H1 (cell line): ENCODE results near the gene INPP4B. TPM values are rescaled to one million over a fixed set of nuclear protein-coding genes. Genes with fewer than 3 reads are reported as not detected.

Experiments used
- CTCF ChIA-PET: fragments of 300-600 bp; sonication (Branson Sonifier 250); formaldehyde crosslinking; loops from one replicate; lab custom pipeline; 2021; ENCODE audit not compliant: partially characterized antibody; lab: Charles Lee
- POLR2A ChIA-PET: fragments of 300-600 bp; sonication (Branson Sonifier 250); formaldehyde crosslinking; loops from one replicate; lab custom pipeline; 2021; ENCODE audit warnings: inconsistent platforms; ENCODE audit not compliant: partially characterized antibody; lab: Charles Lee
- DNase-seq, 2 experiments: peaks; one replicate each; pipeline versions ENCODE4 v3.0.0 to v3.0.0-alpha.2; 2010 to 2022; ENCODE audit warnings: low spot score in 2 of 2, low read depth in 1 of 2, mixed read lengths in 1 of 2
- FAIRE-seq: peaks from 2 replicates; lab custom pipeline; 2011; peaks lifted over from hg19 to GRCh38; lab: Jason Lieb, UNC
- H2AFZ ChIP-seq: 2 replicates; pipeline ENCODE4 v1.8.1; 2012; ENCODE audit warnings: low read length, inconsistent platforms
- H2AK5ac ChIP-seq: 2 replicates; pipeline ENCODE4 v1.6.1; 2013; ENCODE audit warnings: low read depth, low read length
- H2BK120ac ChIP-seq: replicated peaks from 2 replicates; pipeline ENCODE3; 2013; ENCODE audit warnings: low read depth, low read length, inconsistent platforms
- H2BK12ac ChIP-seq: 2 replicates; pipeline ENCODE4 v1.6.1; 2013; ENCODE audit warnings: low read depth, low read length
- H2BK15ac ChIP-seq: 2 replicates; pipeline ENCODE4 v1.6.1; 2013; ENCODE audit warnings: low read length
- H2BK20ac ChIP-seq: 2 replicates; pipeline ENCODE4 v1.6.1; 2013; ENCODE audit warnings: low read length
- H2BK5ac ChIP-seq: 2 replicates; pipeline ENCODE4 v1.6.1; 2013; ENCODE audit warnings: low read depth, low read length
- H3K14ac ChIP-seq: 2 replicates; pipeline ENCODE4 v1.6.1; 2013; ENCODE audit warnings: inconsistent platforms; ENCODE audit not compliant: insufficient read length
- H3K18ac ChIP-seq: 2 replicates; pipeline ENCODE4 v1.6.1; 2013; ENCODE audit warnings: low read length; ENCODE audit errors: extremely low read depth
- H3K23ac ChIP-seq: 2 replicates; pipeline ENCODE4 v1.6.1; 2013; ENCODE audit warnings: inconsistent platforms; ENCODE audit not compliant: insufficient read length
- H3K23me2 ChIP-seq: 2 replicates; pipeline ENCODE4 v1.6.1; 2013; ENCODE audit warnings: low read depth, low read length
- H3K27ac ChIP-seq: 2 replicates; pipeline ENCODE4 v1.6.1; 2011; ENCODE audit warnings: low read depth, low read length, inconsistent platforms
- H3K27me3 ChIP-seq, 4 experiments: replicated peaks in 1 of 4; 1 replicate in 1 of 4; 2 replicates in 3 of 4; pipeline versions ENCODE4 v1.6.1 to v1.8.1; 2011 to 2013; ENCODE audit warnings: low read length in 3 of 4, mild to moderate bottlenecking in 3 of 4, inconsistent platforms in 2 of 4, mixed read lengths in 2 of 4, moderate library complexity in 1 of 4; ENCODE audit not compliant: control insufficient read depth in 3 of 4, insufficient read depth in 3 of 4; ENCODE audit errors: extremely low read depth in 1 of 4
- H3K36me3 ChIP-seq, 4 experiments: 2 replicates each; pipeline versions ENCODE4 v1.6.1 to v1.8.1; 2011 to 2013; ENCODE audit warnings: mild to moderate bottlenecking in 4 of 4, low read length in 3 of 4, moderate library complexity in 2 of 4, control low read depth in 1 of 4, inconsistent platforms in 1 of 4; ENCODE audit not compliant: insufficient read depth in 4 of 4, control insufficient read depth in 2 of 4
- H3K4ac ChIP-seq: replicated peaks from 2 replicates; pipeline ENCODE3; 2013; ENCODE audit warnings: low read length, low read depth, mixed read lengths, inconsistent platforms; ENCODE audit not compliant: insufficient read length
- H3K4me1 ChIP-seq, 4 experiments: replicated peaks in 1 of 4; 1 replicate in 1 of 4; 2 replicates in 3 of 4; pipeline versions ENCODE4 v1.6.1 to v1.8.1; 2011 to 2013; ENCODE audit warnings: low read length in 3 of 4, inconsistent platforms in 2 of 4, mixed read lengths in 1 of 4; ENCODE audit not compliant: insufficient read depth in 4 of 4, control insufficient read depth in 3 of 4
- H3K4me2 ChIP-seq, 2 experiments: 2 replicates each; pipeline versions ENCODE4 v1.6.1 to v1.8.1; 2011 to 2013; ENCODE audit warnings: low read depth in 2 of 2, low read length in 2 of 2, control low read depth in 1 of 2, inconsistent platforms in 1 of 2, mild to moderate bottlenecking in 1 of 2; ENCODE audit not compliant: insufficient read depth in 1 of 2
- H3K4me3 ChIP-seq, 4 experiments: fragments of 200-600, 300-600 bp in 1 of 4; sonication (generic), shearing (Covaris generic), sonication (Bioruptor Twin) in 1 of 4; 2 replicates each; pipeline versions ENCODE4 v1.5.1 to v1.8.1; 2011 to 2016; ENCODE audit warnings: low read length in 4 of 4, low read depth in 3 of 4, control low read depth in 2 of 4, inconsistent platforms in 2 of 4, mild to moderate bottlenecking in 2 of 4, mixed read lengths in 1 of 4, moderate library complexity in 1 of 4; ENCODE audit not compliant: insufficient read depth in 2 of 4; ENCODE audit errors: extremely low read depth in 1 of 4
- H3K56ac ChIP-seq: replicated peaks from 2 replicates; pipeline ENCODE3; 2013; ENCODE audit warnings: low read depth, mild to moderate bottlenecking, mixed read lengths, low read length, inconsistent platforms; ENCODE audit not compliant: insufficient read length
- H3K79me1 ChIP-seq: 2 replicates; pipeline ENCODE4 v1.6.1; 2013; ENCODE audit warnings: low read depth, low read length, control low read depth
- H3K79me2 ChIP-seq, 2 experiments: 2 replicates each; pipeline versions ENCODE4 v1.6.1 to v1.8.1; 2012 to 2013; ENCODE audit warnings: low read length in 2 of 2, mild to moderate bottlenecking in 2 of 2, inconsistent platforms in 1 of 2; ENCODE audit not compliant: insufficient read depth in 2 of 2, control insufficient read depth in 1 of 2
- H3K9ac ChIP-seq, 4 experiments: replicated peaks in 1 of 4; 1 replicate in 1 of 4; 2 replicates in 3 of 4; pipeline versions ENCODE4 v1.6.1 to v1.8.1; 2011 to 2013; ENCODE audit warnings: low read depth in 3 of 4, low read length in 3 of 4, control low read depth in 2 of 4, mild to moderate bottlenecking in 2 of 4, moderate library complexity in 2 of 4, inconsistent platforms in 1 of 4; ENCODE audit errors: extremely low read depth in 1 of 4
- H3K9me3 ChIP-seq, 2 experiments: 2 replicates each; pipeline versions ENCODE4 v1.6.1 to v1.8.1; 2012 to 2013; ENCODE audit warnings: mild to moderate bottlenecking in 2 of 2, moderate library complexity in 2 of 2, control low read depth in 1 of 2, inconsistent platforms in 1 of 2, low read depth in 1 of 2, low read length in 1 of 2, mixed read lengths in 1 of 2; ENCODE audit not compliant: insufficient read depth in 2 of 2
- H4K20me1 ChIP-seq, 2 experiments: replicated peaks in 1 of 2; 2 replicates each; pipeline versions ENCODE3 to v1.8.1; 2011 to 2013; ENCODE audit warnings: inconsistent platforms in 2 of 2, low read length in 2 of 2, mild to moderate bottlenecking in 1 of 2; ENCODE audit not compliant: insufficient read depth in 2 of 2, control insufficient read depth in 1 of 2
- H4K5ac ChIP-seq: 2 replicates; pipeline ENCODE4 v1.6.1; 2013; ENCODE audit warnings: low read length, low read depth, mixed read lengths, inconsistent platforms; ENCODE audit not compliant: insufficient read length
- H4K8ac ChIP-seq: 2 replicates; pipeline ENCODE4 v1.8.0; 2013; ENCODE audit warnings: mild to moderate bottlenecking, moderate library complexity, low read length, inconsistent platforms; ENCODE audit not compliant: insufficient read depth; ENCODE audit errors: extremely low read depth
- H4K91ac ChIP-seq: replicated peaks from 2 replicates; pipeline ENCODE3; 2013; ENCODE audit warnings: low read length, mixed read lengths, inconsistent platforms; ENCODE audit not compliant: insufficient read length
- CBX8 ChIP-seq: fragments of 300-800, 300-1000 bp; sonication (generic); IDR thresholded peaks from 2 replicates; pipeline ENCODE4 v1.7.1; 2016; ENCODE audit warnings: low read depth, low read length, borderline replicate concordance
- CEBPB ChIP-seq: IDR thresholded peaks from 2 replicates; pipeline ENCODE4 v1.6.1; 2012; ENCODE audit warnings: low read depth, low read length
- GABPA ChIP-seq: IDR thresholded peaks from 2 replicates; pipeline ENCODE4 v1.6.1; 2011; ENCODE audit warnings: mild to moderate bottlenecking, low read length, moderate library complexity, borderline replicate concordance; ENCODE audit not compliant: insufficient read depth
- SUZ12 ChIP-seq: fragments of 200-600 bp; sonication (generic); IDR thresholded peaks from 2 replicates; pipeline ENCODE4 v1.6.1; 2012; ENCODE audit warnings: mild to moderate bottlenecking, inconsistent platforms, low read length, moderate library complexity, mixed read lengths
- TEAD4 ChIP-seq: IDR thresholded peaks from 2 replicates; pipeline ENCODE4 v1.6.1; 2012; ENCODE audit warnings: low read depth, low read length, inconsistent platforms, mixed read lengths
- WGBS, 2 experiments: shearing (Covaris generic) in 1 of 2; methylation state at CpG; one replicate each; pipeline versions ENCODE4 v1.1.6 to v1.1.7; 2013 to 2015; ENCODE audit warnings: low lambda C conversion rate in 2 of 2, mixed read lengths in 2 of 2, inconsistent platforms in 1 of 2, low coverage in 1 of 2, missing lambda C conversion rate in 1 of 2; ENCODE audit not compliant: insufficient replicate concordance in 2 of 2, insufficient coverage in 1 of 2, insufficient read length in 1 of 2; ENCODE audit errors: extremely low coverage in 1 of 2, missing lambda C conversion rate in 1 of 2; 5-methylcytosine and 5-hydroxymethylcytosine counted together
- polyA plus RNA-seq, 7 experiments: library from polyadenylated mRNA; depleted of rRNA in 3 of 7; stranded (reverse) in 5 of 7; unstranded in 2 of 7; fragments of >200 nt in 5 of 7; fragments of 200-250 nt in 2 of 7; gene quantifications; 1 replicate in 5 of 7; 2 replicates in 1 of 7; 4 replicates in 1 of 7; pipeline versions ENCODE4 v1.2.1 to v1.2.3, GENCODE V29; 2011 to 2013; ENCODE audit warnings: missing spikeins in 2 of 7, mixed read lengths in 2 of 7
- total RNA-seq: library from RNA; stranded (reverse); fragmentation: NEBNext Ultra II Directional; extraction: Animal tissue kit (Norgen Biotek cat#: 25700); gene quantifications from 2 replicates; pipeline ENCODE4 v1.2.1, GENCODE V29; 2021

Gene INPP4B
- total and polyA plus RNA-seq, 2 of the 8 experiments (the other 6 are each of a cell fraction or from before 2014, with no cell fraction given): 0.11 to 0.54 TPM

DNA sequence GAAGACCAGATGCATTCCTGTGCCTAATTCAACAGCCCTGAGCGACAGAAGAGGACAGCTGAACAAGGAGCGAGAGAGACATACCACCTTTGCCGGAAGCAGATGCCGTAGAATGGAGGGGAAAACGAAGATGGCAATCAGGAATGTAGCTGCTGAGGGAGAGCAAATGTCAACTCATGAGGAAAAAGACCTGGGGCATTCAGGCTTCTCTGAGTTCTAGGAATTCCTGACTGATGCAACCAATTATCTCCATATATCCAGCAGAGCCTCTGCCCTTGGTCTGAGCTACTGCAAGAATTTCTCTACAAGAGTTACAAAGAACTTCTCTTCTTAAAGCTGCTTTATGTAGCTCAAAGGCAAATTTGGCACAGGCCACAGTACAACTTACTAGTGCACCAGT is 40.5 kb upstream of the INPP4B start:
- Histone ChIP-seq H3K79me2 (no peaks in the 10 kb centered on the region), H4K91ac (no peak overlapping the region), H2BK15ac (no peak overlapping the region), H2AFZ (peak overlapping the region; percentile 40), H4K5ac (no peak overlapping the region), H4K20me1 (no peaks in the 10 kb centered on the region), H3K56ac (no peak overlapping the region), H3K4me2 (no peak overlapping the region), H3K4me3 (no peak overlapping the region), H2BK120ac (no peak overlapping the region), H3K4me1 (0 out of 7 replicates have a peak, but pooled peaks cover 0 to 2% (median 0%) of the 10 kb centered on the region in 4 experiments), H3K27ac (no peak overlapping the region), H2BK12ac (no peak overlapping the region), H3K9ac (no peak overlapping the region), H4K8ac (no peak overlapping the region), H3K79me1 (no peaks in the 10 kb centered on the region), H2BK5ac (no peak overlapping the region), H3K14ac (no peak overlapping the region), H3K9me3 (no peaks in the 10 kb centered on the region), H3K23me2 (no peaks in the 10 kb centered on the region), H3K4ac (no peak overlapping the region), H3K27me3 (no peaks in the 10 kb centered on the region), H2AK5ac (no peak overlapping the region), H3K18ac (no peak overlapping the region), H3K36me3 (no peaks in the 10 kb centered on the region), H3K23ac (no peak overlapping the region), H2BK20ac (no peak overlapping the region)
- 90% methylated on average over 5 of the region's 5 CpGs; no CpG with 5 or more reads in 1 of the 2 experiments for WGBS, 2 experiments
- TF ChIP-seq SUZ12: no peak
- TF ChIP-seq GABPA: no peak
- TF ChIP-seq CBX8: no peak
- 0 out of 2 replicates have a peak, but pooled peaks have one; percentile 16 for TF ChIP-seq TEAD4
- peak; percentile 34; the same call in 1 of the 2 replicates for TF ChIP-seq CEBPB
- ChIA-PET CTCF (interaction anchor here (0.6 to 1.3 kb wide), 4 partner anchors 15 to 551 kb away, joined by 3 to 5 read pairs (median 4); no protein-coding TSS in a partner anchor), POLR2A (no interaction called here)
- FAIRE-seq (no peak), DNase-seq (no peak)
